Stimulated activated naive CD8-positive, alpha-beta T cell treated with anti-CD3 and anti-CD28 coated beads, Interleukin-15, amount 100 ng/mL, for 72 hours (primary cell): Measurements from ENCODE around the gene CYP21A2.
"Not testable (repeated sequence)": the region's sequence is repeated elsewhere in the genome, so short reads cannot be mapped to it uniquely, and the experiment has no call there.

Experiments
- ATAC-seq: fragments of 150-1000 bp; cut with Tn5 transposase; 2 replicates; pipeline ENCODE4 v1.10.0; 2021; ENCODE audit warnings: mild to moderate bottlenecking, moderate library complexity
- DNase-seq, 2 donors: peaks; one replicate each; pipeline ENCODE4 v3.0.0; 2021 to 2022
- H3K27ac Mint-ChIP-seq, 2 donors: one replicate each; pipeline ENCODE4 v1.8.0; 2022; ENCODE audit warnings: mild to moderate bottlenecking in 2 of 2, mixed read lengths in 2 of 2, moderate library complexity in 2 of 2
- H3K27me3 Mint-ChIP-seq: one replicate; pipeline ENCODE4 v1.8.0; 2022; ENCODE audit warnings: mixed read lengths
- H3K4me1 Mint-ChIP-seq: one replicate; pipeline ENCODE4 v1.8.0; 2022; ENCODE audit warnings: mild to moderate bottlenecking, mixed read lengths
- H3K4me3 Mint-ChIP-seq, 2 donors: one replicate each; pipeline ENCODE4 v1.8.0; 2022; ENCODE audit warnings: mild to moderate bottlenecking in 2 of 2, mixed read lengths in 2 of 2, moderate library complexity in 1 of 2
- H3K9me3 Mint-ChIP-seq, 2 donors: one replicate each; pipeline ENCODE4 v1.8.0; 2022; ENCODE audit warnings: mixed read lengths in 2 of 2

The CYP21A2 gene

GRCh38 chr6:32058511-32058963 is 20.3 kb downstream of the CYP21A2 start:
- H3K27ac Mint-ChIP-seq: peak overlapping the region in 1 of 2 donors; percentile 77
- DNase-seq (no peak), ATAC-seq (no peak)
- H3K27me3 Mint-ChIP-seq: no peaks in the 10 kb centered on the region
- H3K9me3 Mint-ChIP-seq: no peaks in the 10 kb centered on the region
- H3K4me1 Mint-ChIP-seq: no peaks in the 10 kb centered on the region
- H3K4me3 Mint-ChIP-seq: no peak overlapping the region

- no peak for ATAC-seq
- no peaks in the 10 kb centered on the region for H3K27me3 Mint-ChIP-seq
- H3K4me1 Mint-ChIP-seq: no peaks in the 10 kb centered on the region
- H3K4me3 Mint-ChIP-seq: no peak overlapping the region
- no peaks in the 10 kb centered on the region for H3K9me3 Mint-ChIP-seq
- peak overlapping the region in 1 of 2 donors; percentile 19 for H3K27ac Mint-ChIP-seq
- DNase-seq: no peak
Measured at GRCh38 chr6:32060966-32061655, 22.9 kb downstream of the CYP21A2 start.

DNA sequence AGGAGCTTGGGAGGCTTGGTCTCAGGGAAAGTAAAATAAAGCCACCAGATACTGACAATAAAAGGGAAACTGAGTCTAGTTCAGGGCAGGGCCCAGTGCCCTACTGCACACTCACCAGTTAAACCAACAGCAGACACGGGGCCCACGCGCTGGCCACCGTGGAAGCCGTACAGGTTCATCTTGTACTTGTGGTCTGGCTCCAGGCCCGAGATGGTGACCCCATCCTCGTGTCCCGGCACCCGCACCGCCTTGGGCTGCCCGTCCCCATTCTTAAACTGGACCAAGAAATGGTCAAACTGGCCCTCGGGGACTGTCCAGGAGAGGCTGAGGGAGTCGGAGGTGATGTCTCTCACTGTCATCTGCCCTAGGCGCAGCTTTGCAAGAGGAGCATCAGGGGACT is 26.5 kb downstream of the CYP21A2 start:
- no peak overlapping the region for H3K27ac Mint-ChIP-seq

GRCh38 chr6:32067521-32067920 is 29.3 kb downstream of the CYP21A2 start:
- not testable (repeated sequence) for H3K9me3 Mint-ChIP-seq, H3K27me3 Mint-ChIP-seq, H3K4me3 Mint-ChIP-seq, ATAC-seq, H3K27ac Mint-ChIP-seq, DNase-seq, H3K4me1 Mint-ChIP-seq

More for the DNA sequence above, 26.5 kb downstream of the CYP21A2 start:
- Mint-ChIP-seq H3K27me3 (no peaks in the 10 kb centered on the region), H3K4me3 (no peak overlapping the region), H3K4me1 (no peaks in the 10 kb centered on the region), H3K9me3 (no peaks in the 10 kb centered on the region)
- no peak for ATAC-seq
- no peak for DNase-seq

GRCh38 chr6:32068315-32068714 is 30.1 kb downstream of the CYP21A2 start:
- H3K27ac Mint-ChIP-seq, H3K9me3 Mint-ChIP-seq, H3K4me1 Mint-ChIP-seq, DNase-seq, ATAC-seq, H3K4me3 Mint-ChIP-seq, H3K27me3 Mint-ChIP-seq: not testable (repeated sequence)

DNA sequence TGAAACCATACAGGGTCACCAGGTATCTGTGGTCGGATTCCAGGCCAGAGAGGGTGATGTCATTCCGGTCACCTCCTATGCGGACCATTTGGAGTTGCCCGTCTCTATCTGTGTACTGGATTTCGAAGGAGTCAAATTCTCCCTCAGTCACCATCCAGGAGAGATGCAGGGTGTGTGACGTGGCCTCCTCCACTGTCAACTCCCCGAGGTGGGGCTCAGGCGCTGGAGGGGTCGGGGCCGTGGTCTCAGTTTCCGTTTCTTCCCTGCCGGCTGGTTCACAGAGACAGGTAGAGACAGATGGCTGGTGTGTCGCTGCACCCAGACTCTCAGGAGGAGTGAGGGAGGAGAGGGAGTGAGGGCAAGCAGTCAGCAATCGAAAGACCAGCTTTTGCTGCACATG is 30.7 kb downstream of the CYP21A2 start:
- ATAC-seq (no peak), DNase-seq (no peak)
- Mint-ChIP-seq H3K27me3 (no peaks in the 10 kb centered on the region), H3K27ac (no peak overlapping the region), H3K4me3 (no peak overlapping the region), H3K9me3 (no peaks in the 10 kb centered on the region), H3K4me1 (no peaks in the 10 kb centered on the region)

DNA sequence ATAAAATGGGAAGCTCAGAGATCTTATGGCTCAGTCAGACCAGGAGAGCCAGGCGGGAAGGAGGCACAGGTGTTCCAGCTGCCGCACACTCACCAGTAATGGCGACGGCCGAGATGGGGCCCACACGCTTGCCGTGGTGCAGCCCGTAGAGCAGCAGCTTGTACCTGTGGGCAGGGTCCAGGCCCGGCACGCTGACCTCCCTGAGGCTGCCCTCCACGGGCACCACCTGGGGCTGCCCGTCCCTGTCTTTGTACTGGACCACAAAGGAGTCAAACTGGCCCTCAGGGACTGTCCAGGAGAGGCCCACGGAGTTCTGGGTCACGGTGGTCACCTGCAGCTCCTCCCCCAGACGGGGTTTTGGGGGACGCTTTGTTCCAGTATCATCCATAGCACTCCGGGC is 31.2 kb downstream of the CYP21A2 start:
- no peak for DNase-seq
- no peak for ATAC-seq
- Mint-ChIP-seq H3K27ac (no peak overlapping the region), H3K4me3 (no peak overlapping the region), H3K27me3 (no peaks in the 10 kb centered on the region), H3K9me3 (no peaks in the 10 kb centered on the region), H3K4me1 (no peaks in the 10 kb centered on the region)

GRCh38 chr6:32069878-32070515 is 31.8 kb downstream of the CYP21A2 start:
- ATAC-seq (no peak), DNase-seq (no peak)
- Mint-ChIP-seq H3K27me3 (no peaks in the 10 kb centered on the region), H3K27ac (no peak overlapping the region), H3K4me3 (no peak overlapping the region), H3K9me3 (no peaks in the 10 kb centered on the region), H3K4me1 (no peaks in the 10 kb centered on the region)

GRCh38 chr6:32070814-32071543 is 32.8 kb downstream of the CYP21A2 start:
- ATAC-seq: no peak
- no peak overlapping the region for H3K4me3 Mint-ChIP-seq

DNA sequence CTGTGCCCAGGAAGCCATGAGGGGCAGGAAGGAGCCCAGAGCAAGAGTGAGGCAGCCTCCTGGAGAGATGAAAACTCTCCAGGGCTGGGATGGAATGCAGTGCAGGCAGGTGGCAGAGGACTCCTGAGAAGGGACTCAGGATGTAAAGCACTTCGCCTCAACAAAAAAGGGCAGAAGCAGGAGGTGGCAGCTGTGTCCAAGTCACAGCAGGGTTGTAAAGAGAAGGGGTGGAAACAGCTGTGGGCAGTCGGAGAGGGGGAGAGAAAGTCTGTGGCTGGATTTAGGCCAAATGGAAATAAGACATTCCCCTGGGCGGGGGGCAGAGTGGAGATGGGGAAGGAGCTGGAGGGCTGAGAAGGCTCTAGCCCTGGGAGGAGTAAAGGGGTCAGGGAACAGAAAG is 34.9 kb downstream of the CYP21A2 start:
- H3K27ac Mint-ChIP-seq: peak overlapping the region in 1 of 2 donors; percentile 56
- no peaks in the 10 kb centered on the region for H3K4me1 Mint-ChIP-seq
- peaks cover 5% of the 10 kb centered on the region for H3K27me3 Mint-ChIP-seq
- H3K4me3 Mint-ChIP-seq: no peak overlapping the region
- no peaks in the 10 kb centered on the region for H3K9me3 Mint-ChIP-seq
- DNase-seq: no peak
- ATAC-seq: no peak

More at GRCh38 chr6:32070814-32071543, 32.8 kb downstream of the CYP21A2 start:
- no peak for DNase-seq
- Mint-ChIP-seq H3K4me1 (no peaks in the 10 kb centered on the region), H3K27me3 (peaks cover 5% of the 10 kb centered on the region), H3K27ac (no peak overlapping the region), H3K9me3 (no peaks in the 10 kb centered on the region)

DNA sequence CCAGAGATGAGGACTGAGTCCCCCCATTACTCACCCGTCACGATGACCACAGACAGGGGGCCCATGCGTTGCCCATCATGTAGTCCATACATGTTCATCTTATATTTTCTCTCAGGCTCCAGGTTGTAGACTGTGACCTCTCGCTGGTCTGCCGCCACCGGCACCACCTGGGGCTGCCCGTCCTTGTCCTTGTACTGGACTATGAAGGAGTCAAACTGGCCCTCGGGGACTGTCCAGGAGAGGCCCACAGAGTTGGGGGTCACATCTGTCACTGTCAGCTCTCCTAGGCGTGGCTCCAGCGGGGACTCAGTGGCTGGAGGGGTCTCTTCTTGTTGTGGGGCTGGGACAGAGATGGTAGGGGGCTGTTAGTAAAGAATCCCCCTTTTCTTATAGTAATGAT is 35.4 kb downstream of the CYP21A2 start:
- Mint-ChIP-seq H3K9me3 (no peaks in the 10 kb centered on the region), H3K4me3 (no peak overlapping the region), H3K27ac (no peak overlapping the region), H3K4me1 (no peaks in the 10 kb centered on the region), H3K27me3 (peaks cover 5% of the 10 kb centered on the region)
- no peak for ATAC-seq
- DNase-seq: no peak

- Mint-ChIP-seq H3K27me3 (peaks cover 5% of the 10 kb centered on the region), H3K4me3 (no peak overlapping the region), H3K27ac (peak overlapping the region; percentile 65 to 83), H3K9me3 (no peaks in the 10 kb centered on the region), H3K4me1 (no peaks in the 10 kb centered on the region)
- DNase-seq (no peak), ATAC-seq (no peak)
Measured at GRCh38 chr6:32074996-32075532, 36.8 kb downstream of the CYP21A2 start.

DNA sequence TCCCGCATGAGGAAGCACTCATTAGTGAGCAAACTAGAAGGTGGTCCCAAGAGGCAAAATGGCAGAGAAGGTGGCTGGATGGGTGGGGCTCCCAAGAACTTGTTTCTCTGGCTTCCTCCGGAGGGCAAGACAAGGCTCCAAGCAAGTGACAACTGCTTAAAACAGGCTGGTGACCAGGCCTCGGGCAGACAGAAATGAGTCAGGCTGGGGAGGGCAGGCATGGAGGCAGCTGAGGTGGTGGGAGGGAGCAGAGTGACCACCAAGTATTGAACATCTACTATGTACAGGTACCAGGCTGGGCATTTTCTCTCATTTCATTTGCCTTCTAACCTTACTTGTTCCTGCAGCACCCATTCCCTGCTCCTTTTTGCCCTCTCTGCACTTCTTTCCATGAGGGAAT is 37.6 kb downstream of the CYP21A2 start:
- no peaks in the 10 kb centered on the region for H3K9me3 Mint-ChIP-seq
- H3K4me3 Mint-ChIP-seq: no peak overlapping the region
- peaks cover 8% of the 10 kb centered on the region for H3K27me3 Mint-ChIP-seq
- no peak overlapping the region for H3K27ac Mint-ChIP-seq
- no peaks in the 10 kb centered on the region for H3K4me1 Mint-ChIP-seq
- no peak for ATAC-seq
- DNase-seq: no peak

DNA sequence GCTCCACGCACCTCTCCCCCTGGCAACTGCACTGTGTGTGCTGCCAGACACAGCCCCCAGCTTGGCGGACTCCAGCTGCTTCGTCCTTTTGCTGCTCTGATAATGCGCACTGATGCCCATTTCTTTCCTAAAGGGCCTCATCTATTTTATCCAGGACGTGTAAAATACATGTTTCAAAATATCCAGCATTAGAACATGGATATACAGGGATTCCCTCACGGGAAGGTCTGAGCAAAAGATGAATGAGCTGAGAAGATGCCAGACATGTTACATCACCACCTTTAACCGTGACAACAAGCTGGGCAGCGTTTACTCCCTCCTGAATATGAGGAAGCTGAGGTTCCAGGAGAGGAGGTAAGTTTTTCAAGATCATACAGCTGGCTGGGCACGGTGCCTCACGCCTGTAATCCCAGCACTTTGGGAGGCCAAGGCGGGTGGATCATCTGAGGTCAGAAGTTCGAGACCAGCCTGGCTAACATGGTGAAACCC is 38.1 kb downstream of the CYP21A2 start:
- Mint-ChIP-seq H3K4me1 (no peaks in the 10 kb centered on the region), H3K27me3 (peaks cover 14% of the 10 kb centered on the region), H3K4me3 (no peak overlapping the region), H3K27ac (no peak overlapping the region), H3K9me3 (no peaks in the 10 kb centered on the region)
- no peak for ATAC-seq
- DNase-seq: no peak

DNA sequence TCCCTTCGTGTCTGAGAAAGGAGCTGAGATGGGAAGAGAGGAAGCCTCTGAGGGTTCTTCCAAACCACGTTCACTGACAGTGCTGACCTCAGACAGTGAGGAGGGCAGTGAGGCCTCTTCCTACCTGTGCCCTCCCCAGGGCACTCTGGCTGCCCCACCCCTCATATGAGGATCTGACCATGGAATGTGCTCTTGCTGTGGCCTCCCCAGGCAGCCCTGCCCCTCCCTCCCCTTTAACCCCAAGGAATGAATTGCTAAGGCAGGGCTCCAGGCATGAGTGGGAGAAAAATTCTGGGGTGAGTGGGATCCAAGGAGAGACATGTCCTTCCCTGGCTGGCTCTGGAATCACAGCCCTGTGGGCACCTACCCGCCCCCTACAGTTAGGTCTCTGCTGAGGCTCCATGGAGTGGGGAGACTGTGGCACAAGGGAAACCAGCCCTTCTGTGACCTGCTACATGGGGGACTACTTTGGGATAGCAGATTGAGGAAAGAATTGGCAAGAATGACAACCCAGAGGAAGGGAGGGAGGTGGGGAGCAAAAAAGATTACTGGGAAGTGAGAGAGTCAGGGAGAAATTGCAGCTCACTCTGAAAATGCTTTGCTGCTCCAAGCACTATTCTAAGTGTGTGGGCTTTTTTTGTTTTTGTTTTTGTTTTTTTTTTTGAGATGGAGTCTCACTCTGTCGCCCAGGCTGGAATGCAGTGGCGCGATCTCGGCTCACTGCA is 41.5 kb downstream of the CYP21A2 start:
- H3K4me3 Mint-ChIP-seq: no peak overlapping the region

More for the DNA sequence above, 41.5 kb downstream of the CYP21A2 start:
- H3K9me3 Mint-ChIP-seq: no peaks in the 10 kb centered on the region
- no peaks in the 10 kb centered on the region for H3K4me1 Mint-ChIP-seq
- peaks cover 43% of the 10 kb centered on the region for H3K27me3 Mint-ChIP-seq
- DNase-seq (no peak), ATAC-seq (no peak)
- no peak overlapping the region for H3K27ac Mint-ChIP-seq
